Left ventricle myocardium inferior (tissue), 1 donor: ENCODE measurements around the gene TMEM141. TPM values are rescaled to one million over a fixed set of nuclear protein-coding genes. Genes with fewer than 3 reads are reported as not detected.

ENCODE experiments used
- DNase-seq: peaks from one replicate; pipeline ENCODE4 v3.0.0-alpha.2; 2020
- H3K27ac ChIP-seq: fragments of 200-600 bp; replicated peaks from 2 replicates; pipeline ENCODE4 v1.8.0; 2021
- H3K27me3 ChIP-seq: fragments of 200-600 bp; 2 replicates; pipeline ENCODE4 v1.8.0; 2021; ENCODE audit warnings: low read depth
- H3K36me3 ChIP-seq: fragments of 200-600 bp; 2 replicates; pipeline ENCODE4 v1.8.0; 2021
- H3K4me1 ChIP-seq: fragments of 200-600 bp; 2 replicates; pipeline ENCODE4 v1.8.0; 2021
- H3K4me3 ChIP-seq: fragments of 200-600 bp; 2 replicates; pipeline ENCODE4 v1.8.0; 2021; ENCODE audit warnings: mild to moderate bottlenecking, moderate library complexity
- H3K9me3 ChIP-seq: fragments of 200-600 bp; replicated peaks from 2 replicates; pipeline ENCODE4 v1.8.0; 2021
- CTCF ChIP-seq: fragments of 200-600 bp; IDR thresholded peaks from 2 replicates; pipeline ENCODE4 v1.8.0; 2021; ENCODE audit warnings: antibody characterized with exemption, mild to moderate bottlenecking, borderline replicate concordance
- intact Hi-C: fragments of 100-400 bp; cut with micrococcal nuclease; formaldehyde crosslinking; loops from one replicate; pipeline ENCODE4 v1.11.0; 2022
- total RNA-seq: library from RNA; stranded (reverse); fragmentation: NEBNext Ultra II Directional; extraction: Animal tissue kit (Norgen Biotek cat#: 25700); gene quantifications from one replicate; pipeline ENCODE4 v1.2.1, GENCODE V29; 2021
- donor health status: DM: no; HTN: yes; CAD: no; lungs with severe emphysema.

TMEM141 gene
- total RNA-seq, 1 donor from 2014 or later = 71.4 TPM

GRCh38 chr9:136820971-136821825 lies 30.1 kb downstream of the TMEM141 start:
- H3K4me3 ChIP-seq = peak overlapping the region; percentile 63

GRCh38 chr9:136821826-136822544 lies 30.8 kb downstream of the TMEM141 start:
- H3K9me3 ChIP-seq = no peaks in the 10 kb centered on the region
- peak overlapping the region; percentile 63 for H3K4me3 ChIP-seq
- peaks cover 41% of the 10 kb centered on the region for H3K36me3 ChIP-seq
- peak overlapping the region; percentile 51 for H3K27ac ChIP-seq
- no peak for DNase-seq
- H3K27me3 ChIP-seq = no peaks in the 10 kb centered on the region
- H3K4me1 ChIP-seq = peaks cover 18% of the 10 kb centered on the region
- TF ChIP-seq CTCF = no peak
- intact Hi-C loops = no loop called here

More at GRCh38 chr9:136820971-136821825, 30.1 kb downstream of the TMEM141 start:
- Histone ChIP-seq H3K9me3 (no peaks in the 10 kb centered on the region), H3K27ac (peak overlapping the region; percentile 51), H3K27me3 (no peaks in the 10 kb centered on the region), H3K4me1 (peaks cover 18% of the 10 kb centered on the region), H3K36me3 (peaks cover 34% of the 10 kb centered on the region)
- no peak for DNase-seq
- no peak for TF ChIP-seq CTCF
- intact Hi-C loops = no loop called here

- no peak for TF ChIP-seq CTCF
- intact Hi-C loops = no loop called here
- Histone ChIP-seq H3K36me3 (peaks cover 45% of the 10 kb centered on the region), H3K9me3 (no peaks in the 10 kb centered on the region), H3K27me3 (no peaks in the 10 kb centered on the region), H3K4me1 (peaks cover 18% of the 10 kb centered on the region), H3K4me3 (no peak overlapping the region), H3K27ac (no peak overlapping the region)
- no peak for DNase-seq
Measured at GRCh38 chr9:136823136-136824046, 32.2 kb downstream of the TMEM141 start.

GRCh38 chr9:136824496-136825225 lies 33.5 kb downstream of the TMEM141 start:
- Histone ChIP-seq H3K27ac (no peak overlapping the region), H3K4me1 (peaks cover 18% of the 10 kb centered on the region), H3K27me3 (no peaks in the 10 kb centered on the region), H3K36me3 (peaks cover 58% of the 10 kb centered on the region), H3K4me3 (no peak overlapping the region), H3K9me3 (no peaks in the 10 kb centered on the region)
- no peak for TF ChIP-seq CTCF
- intact Hi-C loops = no loop called here
- no peak for DNase-seq
